GM18909 (cell line): Measurements from ENCODE around the gene TRMT1.

Source experiments
- ATAC-seq: cut with Tn5 transposase; IDR thresholded peaks from one replicate; pipeline ENCODE4 v1.9.1; 2021; ENCODE audit warnings: mild to moderate bottlenecking; ENCODE audit not compliant: unreplicated experiment, poor library complexity

The TRMT1 gene

GRCh38 chr19:13057744-13058143 lies 58.8 kb downstream of the TRMT1 start:
- no peak for ATAC-seq

- ATAC-seq = no peak
These were observed 59.4 kb downstream of the TRMT1 start for GRCh38 chr19:13057147-13057572.

- ATAC-seq = no peak
These were observed 60.4 kb downstream of the TRMT1 start for GRCh38 chr19:13056052-13056660.

- no peak for ATAC-seq
These were observed 61.1 kb downstream of the TRMT1 start for GRCh38 chr19:13055213-13056051.
